Cerebellar nuclear complex (tissue), 1 donor: ENCODE results near the gene PARS2.

Source experiments
- DNase-seq, 2 experiments: peaks; one replicate each; lab custom pipeline; 2025; lab: John Stamatoyannopoulos, UW

The PARS2 gene

GRCh38 chr1:54764133-54764921 lies at the start of gene PARS2:
Gene PARS2, minus strand, starts transcription at chr1:54764523. Its CDS starts 5,362 bp downstream, at chr1:54759161.
- DNase-seq: peak; percentile 67 to 93

DNA sequence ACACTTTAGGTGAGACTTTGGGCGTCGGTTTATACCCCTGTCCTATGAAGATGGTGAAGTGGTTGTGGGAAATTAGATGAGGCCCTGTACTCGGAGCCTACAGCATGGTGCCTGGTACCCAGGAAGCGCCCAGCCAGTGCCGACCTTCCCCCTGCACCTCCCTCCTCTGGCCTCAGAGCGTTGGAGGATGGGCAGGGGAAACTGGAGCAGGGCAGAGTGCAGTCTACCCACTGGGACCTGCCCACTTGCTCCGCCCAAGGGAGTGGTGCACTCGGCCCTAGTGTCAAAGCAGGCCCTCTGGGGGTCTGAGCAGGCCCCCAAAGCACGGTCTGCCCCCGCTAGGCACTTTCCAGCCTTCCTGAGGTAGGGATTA lies 49.8 kb upstream of the PARS2 start:
- DNase-seq: no peak

GRCh38 chr1:54813485-54814125 lies 49.3 kb upstream of the PARS2 start:
- no peak for DNase-seq

DNA sequence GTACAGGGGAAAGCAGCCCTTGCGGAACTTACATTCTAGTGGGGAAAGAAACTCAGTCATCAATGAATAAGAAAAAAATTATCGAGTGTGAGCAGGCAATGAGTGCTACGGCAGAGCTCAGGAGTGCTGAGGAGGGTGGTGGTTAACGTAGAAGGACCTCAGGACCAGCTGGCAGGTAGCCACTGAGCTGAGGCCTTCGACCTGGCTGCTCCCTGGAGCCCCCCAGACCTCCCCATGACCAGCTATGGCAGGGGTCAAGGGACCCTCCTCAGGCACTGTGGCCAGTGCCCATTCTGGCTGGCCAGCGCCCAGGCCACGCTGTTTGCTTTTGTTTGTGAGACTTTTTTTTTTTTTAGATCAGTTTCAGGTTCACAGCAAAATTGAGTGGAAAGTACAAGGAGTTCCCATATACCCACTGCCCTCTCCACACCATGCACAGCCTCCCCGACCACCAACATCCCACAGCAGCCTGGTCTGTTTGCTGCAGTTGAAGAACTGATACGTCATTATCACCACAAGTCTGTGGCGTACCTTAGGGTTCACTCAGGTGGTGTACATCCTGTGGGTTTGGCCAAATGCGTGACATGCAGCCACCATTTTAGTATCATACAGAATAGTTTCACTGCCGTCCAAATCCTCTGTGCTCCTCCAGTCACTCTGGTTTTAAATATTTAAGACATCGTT lies 48.6 kb upstream of the PARS2 start:
- DNase-seq: no peak

- DNase-seq: no peak
Observed at GRCh38 chr1:54811739-54812655, 47.7 kb upstream of the PARS2 start.

DNA sequence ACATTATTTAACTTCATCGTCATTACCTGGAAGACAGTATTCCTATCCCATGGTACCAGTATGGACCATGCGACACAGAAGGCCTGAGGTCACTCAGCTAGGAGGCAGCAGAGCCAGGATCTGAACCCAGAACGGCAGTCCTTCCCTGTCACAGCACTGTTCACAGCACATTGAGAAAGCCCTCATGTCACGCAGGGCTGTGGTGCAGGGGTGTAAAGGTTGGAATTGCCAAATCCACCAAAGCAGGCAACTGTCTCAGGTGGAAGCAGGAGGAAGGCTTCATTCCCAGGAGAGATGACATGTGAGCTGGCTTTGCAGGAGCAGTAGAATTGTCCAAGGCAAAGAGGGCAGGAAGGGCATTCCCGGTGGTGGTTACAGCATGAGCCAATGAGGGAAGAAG lies 46.7 kb upstream of the PARS2 start:
- no peak for DNase-seq

- no peak for DNase-seq
Observed at GRCh38 chr1:54810153-54810942, 46.0 kb upstream of the PARS2 start.

DNA sequence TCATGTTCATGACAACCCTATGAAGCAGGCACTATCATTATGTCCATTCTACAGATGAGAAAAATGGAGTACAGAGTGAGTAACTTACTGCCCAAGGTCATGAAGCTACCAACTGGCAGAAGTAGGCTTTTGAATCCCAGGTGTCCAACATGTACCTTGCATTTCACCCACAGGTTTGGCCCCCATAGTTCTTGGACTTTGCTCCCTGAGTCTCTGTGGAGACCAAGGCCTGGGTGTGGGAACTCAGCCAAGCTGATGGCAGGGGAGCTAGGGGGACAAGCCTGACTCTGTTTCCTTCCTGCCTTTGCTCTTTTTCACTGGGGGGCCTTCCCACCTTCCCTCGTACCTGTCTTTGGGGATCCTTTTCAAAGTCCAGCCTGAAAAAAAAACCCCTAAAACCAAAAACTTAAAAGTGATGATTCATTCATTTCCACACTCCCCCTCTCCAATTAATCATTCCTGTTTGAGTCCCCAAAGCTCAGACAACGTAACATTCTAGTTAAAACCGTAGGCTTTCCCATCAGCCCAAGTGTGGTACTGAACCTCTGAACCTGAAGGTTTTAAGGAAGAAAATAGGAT lies 45.3 kb upstream of the PARS2 start:
- no peak for DNase-seq

DNA sequence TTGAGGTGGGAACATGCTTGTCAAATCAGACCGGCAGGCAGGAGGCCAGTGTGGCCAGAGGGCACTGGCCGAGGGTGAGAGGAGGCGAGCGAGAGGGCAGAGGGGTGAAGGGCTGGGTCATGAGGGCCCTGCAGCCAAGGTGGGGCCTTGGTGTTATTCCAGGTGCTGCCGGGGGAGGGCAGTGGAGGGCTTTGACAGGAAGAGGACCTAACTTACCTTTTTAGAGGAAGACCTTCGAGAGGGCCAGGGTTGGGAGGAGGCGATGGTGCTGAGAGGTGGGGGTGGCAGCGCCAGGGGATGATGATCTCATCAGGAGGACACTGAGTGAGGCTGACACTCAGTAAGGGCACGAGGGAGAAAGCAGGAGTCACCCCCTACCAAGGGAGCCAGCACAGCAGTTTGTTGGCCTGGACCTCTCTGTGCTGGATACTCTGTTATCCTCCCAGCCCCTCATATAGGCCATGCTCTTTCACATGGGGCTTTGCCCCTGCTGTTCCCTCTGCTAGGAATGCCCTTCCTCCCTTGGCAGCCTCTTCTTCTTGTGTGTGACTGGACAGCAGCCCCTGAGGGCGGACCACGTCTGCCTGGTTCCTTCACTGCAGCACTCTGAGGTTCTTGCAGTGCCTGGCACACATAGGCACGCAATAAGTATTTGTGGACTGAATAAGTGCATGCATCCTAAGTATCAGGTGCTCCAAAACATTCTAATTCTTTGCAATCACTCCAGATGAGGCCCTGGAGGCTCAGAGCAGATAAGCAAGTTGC lies 44.3 kb upstream of the PARS2 start:
- no peak for DNase-seq

GRCh38 chr1:54807756-54808155 lies 43.4 kb upstream of the PARS2 start:
- DNase-seq: no peak

DNA sequence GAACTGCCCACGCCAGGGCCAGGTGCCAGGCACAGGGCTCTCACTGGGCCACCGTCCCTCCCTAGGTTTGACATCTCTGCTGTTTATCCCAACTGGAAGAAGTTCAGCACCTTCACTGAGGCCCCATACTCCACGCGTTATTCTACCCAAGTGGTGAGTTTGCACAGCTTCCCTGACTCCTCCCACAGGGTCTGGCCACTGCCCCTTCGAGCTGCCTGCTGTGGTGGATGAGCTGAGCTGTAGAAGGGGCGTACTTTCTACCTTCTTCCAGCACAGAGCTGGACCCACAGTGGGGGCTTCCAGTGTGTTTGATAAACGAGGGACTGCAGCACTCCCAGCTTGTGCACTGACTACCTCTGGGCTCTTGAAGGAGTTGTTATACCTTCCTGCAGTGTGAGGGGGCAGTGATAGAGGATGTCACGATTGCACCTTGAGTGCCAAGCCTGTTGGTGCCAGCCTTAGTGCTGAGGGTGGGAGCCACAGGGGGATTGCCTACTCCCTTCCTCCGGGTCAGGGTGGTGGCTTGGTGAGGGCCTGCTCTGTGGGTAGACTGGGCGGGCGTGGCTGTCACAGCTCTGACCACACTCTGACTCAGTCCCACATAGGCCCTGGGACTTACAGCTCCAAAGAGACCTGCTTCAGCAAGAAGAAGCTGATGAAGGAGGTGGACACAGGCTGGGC lies 42.7 kb upstream of the PARS2 start:
- no peak for DNase-seq

GRCh38 chr1:54805981-54806381 lies 41.7 kb upstream of the PARS2 start:
- DNase-seq: no peak

DNA sequence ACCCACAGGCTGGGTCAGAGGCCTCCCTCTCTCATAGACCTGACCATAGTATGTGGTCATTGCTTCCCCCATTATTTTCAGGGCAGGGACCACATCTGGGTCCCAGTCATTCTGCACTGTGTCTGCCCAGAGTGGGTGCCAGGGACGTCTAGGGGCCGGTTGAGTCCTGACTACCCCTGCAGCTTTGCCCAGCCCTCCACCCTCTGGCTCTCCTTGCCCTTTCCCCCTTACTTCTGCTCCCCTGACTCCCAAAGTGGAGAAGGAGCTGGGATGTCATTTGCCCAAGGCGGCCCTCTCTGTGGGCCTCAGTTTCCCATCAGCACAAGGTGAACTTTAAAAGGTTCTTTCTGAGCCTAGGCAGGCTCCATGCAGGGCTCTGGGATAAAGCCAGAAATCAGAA lies 41.1 kb upstream of the PARS2 start:
- DNase-seq: no peak

GRCh38 chr1:54804471-54805132 lies 40.3 kb upstream of the PARS2 start:
- no peak for DNase-seq

DNA sequence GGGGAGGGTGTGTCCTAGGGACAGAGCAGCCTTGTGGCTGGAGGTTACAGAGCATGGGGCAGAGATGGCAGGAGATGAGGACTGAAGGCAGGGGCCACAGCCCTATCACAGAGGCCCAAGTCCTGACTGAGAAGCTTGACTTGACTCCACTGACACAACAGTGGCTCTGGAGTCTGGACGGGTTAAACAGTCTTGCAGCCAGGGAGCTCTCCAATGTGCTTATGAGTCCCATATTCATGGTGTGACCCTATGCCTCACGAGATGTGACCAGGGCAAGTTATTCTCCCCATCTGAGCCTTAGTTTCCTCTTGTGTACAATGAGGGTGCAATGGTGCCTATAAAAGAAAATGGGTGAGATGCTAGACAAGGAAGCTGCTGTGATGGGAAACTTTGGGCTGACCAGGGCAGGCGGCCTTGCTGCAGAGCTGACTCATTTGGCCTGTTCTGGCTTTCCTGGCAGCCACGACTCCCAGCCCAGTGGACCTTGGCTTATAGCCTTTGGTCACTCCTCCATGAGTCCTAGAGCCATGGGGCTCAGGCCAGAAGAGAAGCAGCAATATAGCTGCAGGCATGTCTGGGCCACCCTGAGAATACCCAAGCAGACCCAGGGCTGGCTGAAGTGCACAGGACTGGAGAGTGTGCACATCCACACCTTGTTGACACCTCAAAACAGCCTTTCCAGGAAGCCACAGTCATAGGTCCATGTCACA lies 39.6 kb upstream of the PARS2 start:
- no peak for DNase-seq

DNA sequence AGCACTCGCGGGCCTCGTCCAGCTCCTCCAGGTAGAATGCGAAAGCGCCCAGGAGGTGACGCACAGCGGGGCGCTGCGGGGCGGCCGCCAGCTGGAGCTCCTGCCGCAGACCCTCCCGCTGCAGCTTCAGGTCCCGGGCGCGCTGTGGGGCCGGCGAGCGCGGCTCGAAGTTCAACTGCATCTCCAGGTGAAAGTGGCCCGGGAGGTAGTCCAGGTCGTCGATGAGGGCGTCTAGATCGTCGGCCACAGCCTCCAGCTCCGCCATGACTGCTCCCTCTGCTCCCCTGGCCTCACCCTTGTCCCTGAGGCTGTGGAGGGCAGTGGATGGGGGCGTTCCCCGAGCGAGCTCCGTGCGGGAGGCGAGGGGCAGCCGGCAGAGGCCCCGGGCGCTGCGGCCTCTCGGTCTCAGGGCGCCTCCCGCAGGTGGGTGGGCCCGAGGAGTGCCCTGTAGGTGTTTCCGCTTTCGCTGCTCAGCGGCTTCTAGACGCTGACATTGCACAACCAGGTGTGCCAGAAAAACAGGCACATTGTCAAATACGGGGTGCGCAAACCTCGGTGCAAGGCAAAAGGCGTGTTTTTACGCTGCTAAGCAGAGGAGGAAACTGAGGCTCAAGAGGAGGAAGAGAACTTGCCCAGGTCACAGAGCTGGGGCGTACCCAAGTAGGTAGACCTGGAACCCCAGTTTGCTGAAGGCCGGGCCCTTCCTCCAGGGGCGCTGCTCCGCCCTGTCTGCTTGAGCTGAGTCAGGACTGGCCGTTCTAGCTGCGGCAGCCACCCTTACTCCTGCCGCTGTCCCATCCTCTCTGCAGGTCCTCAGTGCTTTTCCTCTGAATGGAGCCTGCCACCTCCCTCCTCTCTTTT lies 36.8 kb upstream of the PARS2 start, which contains the start of gene TTC22:
TTC22 (minus strand) TSS at position 425 of the 861 bp plus-strand sequence; CDS start at position 265, 160 bp downstream.
- DNase-seq: no peak
